Neural progenitor cell (in vitro differentiated cells): ENCODE data around the gene ACTA1.

Experiments used
- CTCF ChIP-seq: fragments of 200-600 bp; sonication (generic); IDR thresholded peaks from 2 replicates; pipeline ENCODE4 v1.5.1; 2017; ENCODE audit warnings: antibody characterized with exemption, mild to moderate bottlenecking
- EZH2 ChIP-seq: fragments of 200-600 bp; sonication (generic); IDR thresholded peaks from 2 replicates; pipeline ENCODE4 v1.6.1; 2017; ENCODE audit warnings: antibody characterized with exemption, mild to moderate bottlenecking, moderate library complexity

- no peak for TF ChIP-seq CTCF
- TF ChIP-seq EZH2: no peak
Measured at GRCh38 chr1:229396585-229397206, 37.2 kb downstream of the ACTA1 start.
